SK-N-SH treated with all-trans-retinoic acid at 6 μM for 48 hours (cell line): ENCODE measurements around the gene ADAM15.

Experiments
- ATAC-seq: fragments of 200-7000 bp; cut with Tn5 transposase; 3 replicates; pipeline ENCODE4 v1.9.1; 2020; ENCODE audit warnings: mild to moderate bottlenecking, moderate library complexity
- ARNTL ChIP-seq: fragments of 450-650 bp; formaldehyde crosslinking; IDR thresholded peaks from 2 replicates; pipeline ENCODE4 v1.5.0; 2020; ENCODE audit warnings: low read depth, mild to moderate bottlenecking, moderate library complexity, borderline replicate concordance
- BACH2 ChIP-seq: fragments of 250-450 bp; sonication (Bioruptor Pico); IDR thresholded peaks from 2 replicates; pipeline ENCODE4 v1.9.0; 2021; ENCODE audit warnings: mild to moderate bottlenecking, borderline replicate concordance
- CSDC2 ChIP-seq: fragments of 250-450 bp; sonication (Bioruptor Pico); IDR thresholded peaks from 2 replicates; pipeline ENCODE4 v1.5.0; 2020; ENCODE audit warnings: mild to moderate bottlenecking, moderate library complexity
- ESRRG ChIP-seq: fragments of 250-450 bp; sonication (Bioruptor Pico); IDR thresholded peaks from 2 replicates; pipeline ENCODE4 v1.6.1; 2021; ENCODE audit warnings: mild to moderate bottlenecking
- GLIS3 ChIP-seq: fragments of 250-450 bp; sonication (Bioruptor Pico); IDR thresholded peaks from 2 replicates; pipeline ENCODE4 v1.5.0; 2020; ENCODE audit warnings: mild to moderate bottlenecking, moderate library complexity
- ISL1 ChIP-seq: fragments of 250-450 bp; sonication (Bioruptor Pico); IDR thresholded peaks from 2 replicates; pipeline ENCODE4 v2.1.2; 2022; ENCODE audit warnings: mild to moderate bottlenecking, moderate library complexity
- PATZ1 ChIP-seq: fragments of 250-450 bp; sonication (Bioruptor Pico); IDR thresholded peaks from 2 replicates; pipeline ENCODE4 v1.8.0; 2020; ENCODE audit warnings: mild to moderate bottlenecking, moderate library complexity, borderline replicate concordance
- POU6F1 ChIP-seq: fragments of 250-450 bp; sonication (Bioruptor Pico); IDR thresholded peaks from 2 replicates; pipeline ENCODE4 v1.8.0; 2021; ENCODE audit warnings: low read depth, mild to moderate bottlenecking, moderate library complexity, borderline replicate concordance
- PPARA ChIP-seq: fragments of 250-450 bp; sonication (Bioruptor Pico); IDR thresholded peaks from 2 replicates; pipeline ENCODE4 v1.5.0; 2020; ENCODE audit warnings: mild to moderate bottlenecking, borderline replicate concordance
- TCF4 ChIP-seq: fragments of 250-450 bp; sonication (Bioruptor Pico); IDR thresholded peaks from 2 replicates; pipeline ENCODE4 v1.8.0; 2021; ENCODE audit warnings: mild to moderate bottlenecking, moderate library complexity, borderline replicate concordance
- ZC3H10 ChIP-seq: fragments of 250-450 bp; sonication (Bioruptor Pico); IDR thresholded peaks from 2 replicates; pipeline ENCODE4 v1.5.1; 2021; ENCODE audit warnings: mild to moderate bottlenecking, moderate library complexity
- ZFP3 ChIP-seq: fragments of 250-450 bp; sonication (Bioruptor Pico); IDR thresholded peaks from 2 replicates; pipeline ENCODE4 v1.5.0; 2020; ENCODE audit warnings: mild to moderate bottlenecking, moderate library complexity
- ZFP30 ChIP-seq: fragments of 450-650 bp; formaldehyde crosslinking; IDR thresholded peaks from 2 replicates; pipeline ENCODE4 v1.5.0; 2022; ENCODE audit warnings: mild to moderate bottlenecking, moderate library complexity
- ZNF565 ChIP-seq: fragments of 450-650 bp; formaldehyde crosslinking; conservative IDR thresholded peaks from 2 replicates; pipeline ENCODE4 v1.5.0; 2020; ENCODE audit warnings: low read depth, mild to moderate bottlenecking, moderate library complexity
- ZNF70 ChIP-seq: fragments of 450-650 bp; formaldehyde crosslinking; IDR thresholded peaks from 2 replicates; pipeline ENCODE4 v1.5.0; 2020; ENCODE audit warnings: mild to moderate bottlenecking, moderate library complexity
- TF ChIP-seq, protein P1 (sequence below): fragments of 250-450 bp; sonication (Bioruptor Pico); IDR thresholded peaks from 2 replicates; pipeline ENCODE4 v1.5.1; 2020; ENCODE audit warnings: low read depth, mild to moderate bottlenecking, moderate library complexity
- TF ChIP-seq, protein P2 (sequence below): fragments of 250-450 bp; sonication (Bioruptor Pico); IDR thresholded peaks from 2 replicates; pipeline ENCODE4 v1.5.0; 2020; ENCODE audit warnings: mild to moderate bottlenecking, moderate library complexity

Gene ADAM15

DNA sequence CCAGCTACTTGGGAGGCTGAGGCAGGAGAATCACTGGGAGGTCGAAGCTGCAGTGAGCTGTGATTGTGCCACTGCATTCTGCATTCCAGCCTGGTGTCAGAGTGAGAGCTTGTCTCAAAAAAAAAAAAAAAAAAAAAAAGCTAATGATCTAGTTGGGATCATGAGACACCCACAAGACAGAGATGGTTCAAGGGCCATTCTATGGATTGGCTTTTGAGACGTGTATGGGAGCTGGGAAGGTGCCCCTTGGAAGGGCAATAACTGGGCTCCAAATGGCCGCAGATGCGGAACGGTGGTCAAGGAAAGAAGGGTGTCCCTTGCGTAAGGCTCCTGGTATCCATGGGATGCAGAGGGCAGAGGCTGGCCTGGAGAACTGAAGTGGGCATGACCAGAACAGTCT is 6.8 kb upstream of the ADAM15 start (continued):
- TF ChIP-seq ZNF70 (CRISPR knock-in tag) (no peak), PATZ1 (CRISPR knock-in tag) (no peak)

- peak; percentile 97 for ATAC-seq
- TF ChIP-seq BACH2 (no peak), PATZ1 (CRISPR knock-in tag) (no peak), ZNF70 (CRISPR knock-in tag) (peak; percentile 87)
These were observed 6.1 kb upstream of the ADAM15 start for GRCh38 chr1:155044812-155045657.

GRCh38 chr1:155048449-155049334 is 2.4 kb upstream of the ADAM15 start:
- ATAC-seq, result no peak
- TF ChIP-seq ZNF565 (CRISPR knock-in tag), result no peak
- TF ChIP-seq GLIS3 (CRISPR knock-in tag), result no peak
- TF ChIP-seq ARNTL (CRISPR knock-in tag), result no peak
- TF ChIP-seq TCF4 (CRISPR knock-in tag), result no peak
- no peak for TF ChIP-seq ISL1 (CRISPR knock-in tag)
- TF ChIP-seq ZFP3, result no peak
- TF ChIP-seq ESRRG (CRISPR knock-in tag), result no peak
- TF ChIP-seq POU6F1 (CRISPR knock-in tag), result no peak
- TF ChIP-seq, protein P1, sequence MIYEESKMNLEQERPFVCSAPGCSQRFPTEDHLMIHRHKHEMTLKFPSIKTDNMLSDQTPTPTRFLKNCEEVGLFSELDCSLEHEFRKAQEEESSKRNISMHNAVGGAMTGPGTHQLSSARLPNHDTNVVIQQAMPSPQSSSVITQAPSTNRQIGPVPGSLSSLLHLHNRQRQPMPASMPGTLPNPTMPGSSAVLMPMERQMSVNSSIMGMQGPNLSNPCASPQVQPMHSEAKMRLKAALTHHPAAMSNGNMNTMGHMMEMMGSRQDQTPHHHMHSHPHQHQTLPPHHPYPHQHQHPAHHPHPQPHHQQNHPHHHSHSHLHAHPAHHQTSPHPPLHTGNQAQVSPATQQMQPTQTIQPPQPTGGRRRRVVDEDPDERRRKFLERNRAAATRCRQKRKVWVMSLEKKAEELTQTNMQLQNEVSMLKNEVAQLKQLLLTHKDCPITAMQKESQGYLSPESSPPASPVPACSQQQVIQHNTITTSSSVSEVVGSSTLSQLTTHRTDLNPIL, result no peak
- TF ChIP-seq ZC3H10 (CRISPR knock-in tag), result no peak
- TF ChIP-seq, protein P2, sequence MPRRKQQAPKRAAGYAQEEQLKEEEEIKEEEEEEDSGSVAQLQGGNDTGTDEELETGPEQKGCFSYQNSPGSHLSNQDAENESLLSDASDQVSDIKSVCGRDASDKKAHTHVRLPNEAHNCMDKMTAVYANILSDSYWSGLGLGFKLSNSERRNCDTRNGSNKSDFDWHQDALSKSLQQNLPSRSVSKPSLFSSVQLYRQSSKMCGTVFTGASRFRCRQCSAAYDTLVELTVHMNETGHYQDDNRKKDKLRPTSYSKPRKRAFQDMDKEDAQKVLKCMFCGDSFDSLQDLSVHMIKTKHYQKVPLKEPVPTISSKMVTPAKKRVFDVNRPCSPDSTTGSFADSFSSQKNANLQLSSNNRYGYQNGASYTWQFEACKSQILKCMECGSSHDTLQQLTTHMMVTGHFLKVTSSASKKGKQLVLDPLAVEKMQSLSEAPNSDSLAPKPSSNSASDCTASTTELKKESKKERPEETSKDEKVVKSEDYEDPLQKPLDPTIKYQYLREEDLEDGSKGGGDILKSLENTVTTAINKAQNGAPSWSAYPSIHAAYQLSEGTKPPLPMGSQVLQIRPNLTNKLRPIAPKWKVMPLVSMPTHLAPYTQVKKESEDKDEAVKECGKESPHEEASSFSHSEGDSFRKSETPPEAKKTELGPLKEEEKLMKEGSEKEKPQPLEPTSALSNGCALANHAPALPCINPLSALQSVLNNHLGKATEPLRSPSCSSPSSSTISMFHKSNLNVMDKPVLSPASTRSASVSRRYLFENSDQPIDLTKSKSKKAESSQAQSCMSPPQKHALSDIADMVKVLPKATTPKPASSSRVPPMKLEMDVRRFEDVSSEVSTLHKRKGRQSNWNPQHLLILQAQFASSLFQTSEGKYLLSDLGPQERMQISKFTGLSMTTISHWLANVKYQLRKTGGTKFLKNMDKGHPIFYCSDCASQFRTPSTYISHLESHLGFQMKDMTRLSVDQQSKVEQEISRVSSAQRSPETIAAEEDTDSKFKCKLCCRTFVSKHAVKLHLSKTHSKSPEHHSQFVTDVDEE (CRISPR knock-in tag), result no peak
- no peak for TF ChIP-seq BACH2
- no peak for TF ChIP-seq ZFP30 (CRISPR knock-in tag)
- no peak for TF ChIP-seq ZNF70 (CRISPR knock-in tag)
- no peak for TF ChIP-seq CSDC2 (CRISPR knock-in tag)
- TF ChIP-seq PPARA (CRISPR knock-in tag), result no peak
- TF ChIP-seq, all 23 proteins: peak for 0
